Chondrocyte (in vitro differentiated cells): ENCODE measurements around the gene B4GALT5. TPM values are rescaled to one million over a fixed set of nuclear protein-coding genes. Genes with fewer than 3 reads are reported as not detected.

Experiments
- DNase-seq: peaks from one replicate; pipeline ENCODE4 v3.0.0; 2021; ENCODE audit warnings: mixed read lengths, low spot score
- H3K27ac Mint-ChIP-seq: one replicate; pipeline ENCODE4 v1.8.0; 2021; ENCODE audit warnings: mild to moderate bottlenecking, moderate library complexity, mixed read lengths; ENCODE audit not compliant: unreplicated experiment
- H3K27me3 Mint-ChIP-seq: 2 replicates; pipeline ENCODE4 v1.8.0; 2021; ENCODE audit warnings: low read depth, mixed read lengths
- H3K36me3 Mint-ChIP-seq: 2 replicates; pipeline ENCODE4 v1.8.0; 2021; ENCODE audit warnings: low read depth, mixed read lengths
- H3K4me1 Mint-ChIP-seq: 2 replicates; pipeline ENCODE4 v1.8.0; 2021; ENCODE audit warnings: low read depth, mild to moderate bottlenecking, mixed read lengths
- H3K4me3 Mint-ChIP-seq: one replicate; pipeline ENCODE4 v1.8.0; 2021; ENCODE audit warnings: mild to moderate bottlenecking, moderate library complexity, mixed read lengths; ENCODE audit not compliant: unreplicated experiment
- H3K9me3 Mint-ChIP-seq: 2 replicates; pipeline ENCODE4 v1.8.0; 2021; ENCODE audit warnings: low read depth, mixed read lengths
- total RNA-seq: library from RNA; stranded (reverse); gene quantifications from 3 replicates; pipeline ENCODE4 v1.2.1, GENCODE V29; 2021
- TF ChIP-seq, protein P1 (sequence below): fragments of 200-600 bp; sonication (generic); IDR thresholded peaks from 2 replicates; pipeline ENCODE4 v1.5.0; 2021; ENCODE audit warnings: antibody characterized with exemption, mild to moderate bottlenecking, moderate library complexity

The B4GALT5 gene
- total RNA-seq, 1 donor from 2014 or later, result 56.1 TPM

DNA sequence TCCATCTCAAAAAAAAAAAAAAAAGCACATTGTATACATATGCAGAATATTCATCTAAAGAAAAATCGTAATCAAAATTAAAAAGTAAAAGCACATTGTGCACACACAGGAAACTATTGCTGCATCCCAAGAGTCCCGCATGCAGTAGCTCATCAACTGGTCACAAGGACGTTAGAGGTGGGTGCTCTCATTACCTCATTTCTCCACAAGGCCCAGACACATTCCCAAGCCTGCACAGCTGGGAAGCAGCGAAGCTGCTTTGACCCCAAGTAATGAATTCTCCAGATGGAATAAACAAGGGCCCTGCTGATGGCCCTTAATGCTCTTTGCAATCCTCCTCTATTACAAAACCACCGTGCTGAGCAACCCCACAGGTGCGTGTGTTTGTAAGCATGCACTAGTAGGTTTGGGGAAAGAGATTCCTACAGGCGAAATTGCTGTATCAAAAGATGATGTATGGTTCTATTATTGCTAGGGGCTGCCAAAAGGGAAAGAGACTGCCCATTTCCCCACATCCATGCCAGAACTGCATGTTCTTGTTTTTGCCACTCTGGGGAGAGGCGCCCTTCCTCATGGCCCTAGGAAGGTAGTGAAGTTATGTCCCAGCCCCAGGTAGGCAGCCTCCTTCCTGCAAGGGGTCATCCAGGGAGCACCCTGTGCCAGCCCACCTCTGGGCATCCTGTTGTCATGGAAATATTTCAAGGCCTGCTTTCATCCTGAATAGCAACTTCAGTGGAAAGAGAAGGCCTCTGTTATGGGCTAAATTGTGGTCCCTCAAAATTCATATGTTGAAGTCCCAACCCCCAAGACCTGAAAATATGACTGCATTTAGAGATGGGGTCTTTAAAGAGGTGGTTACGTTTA is 111.1 kb downstream of the B4GALT5 start:
- Mint-ChIP-seq H3K4me3 (no peak overlapping the region), H3K27ac (no peak overlapping the region), H3K4me1 (peaks cover 29% of the 10 kb centered on the region), H3K27me3 (no peaks in the 10 kb centered on the region), H3K9me3 (no peaks in the 10 kb centered on the region), H3K36me3 (no peaks in the 10 kb centered on the region)
- DNase-seq, result no peak
- TF ChIP-seq, protein P1, sequence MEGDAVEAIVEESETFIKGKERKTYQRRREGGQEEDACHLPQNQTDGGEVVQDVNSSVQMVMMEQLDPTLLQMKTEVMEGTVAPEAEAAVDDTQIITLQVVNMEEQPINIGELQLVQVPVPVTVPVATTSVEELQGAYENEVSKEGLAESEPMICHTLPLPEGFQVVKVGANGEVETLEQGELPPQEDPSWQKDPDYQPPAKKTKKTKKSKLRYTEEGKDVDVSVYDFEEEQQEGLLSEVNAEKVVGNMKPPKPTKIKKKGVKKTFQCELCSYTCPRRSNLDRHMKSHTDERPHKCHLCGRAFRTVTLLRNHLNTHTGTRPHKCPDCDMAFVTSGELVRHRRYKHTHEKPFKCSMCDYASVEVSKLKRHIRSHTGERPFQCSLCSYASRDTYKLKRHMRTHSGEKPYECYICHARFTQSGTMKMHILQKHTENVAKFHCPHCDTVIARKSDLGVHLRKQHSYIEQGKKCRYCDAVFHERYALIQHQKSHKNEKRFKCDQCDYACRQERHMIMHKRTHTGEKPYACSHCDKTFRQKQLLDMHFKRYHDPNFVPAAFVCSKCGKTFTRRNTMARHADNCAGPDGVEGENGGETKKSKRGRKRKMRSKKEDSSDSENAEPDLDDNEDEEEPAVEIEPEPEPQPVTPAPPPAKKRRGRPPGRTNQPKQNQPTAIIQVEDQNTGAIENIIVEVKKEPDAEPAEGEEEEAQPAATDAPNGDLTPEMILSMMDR, result no peak

DNA sequence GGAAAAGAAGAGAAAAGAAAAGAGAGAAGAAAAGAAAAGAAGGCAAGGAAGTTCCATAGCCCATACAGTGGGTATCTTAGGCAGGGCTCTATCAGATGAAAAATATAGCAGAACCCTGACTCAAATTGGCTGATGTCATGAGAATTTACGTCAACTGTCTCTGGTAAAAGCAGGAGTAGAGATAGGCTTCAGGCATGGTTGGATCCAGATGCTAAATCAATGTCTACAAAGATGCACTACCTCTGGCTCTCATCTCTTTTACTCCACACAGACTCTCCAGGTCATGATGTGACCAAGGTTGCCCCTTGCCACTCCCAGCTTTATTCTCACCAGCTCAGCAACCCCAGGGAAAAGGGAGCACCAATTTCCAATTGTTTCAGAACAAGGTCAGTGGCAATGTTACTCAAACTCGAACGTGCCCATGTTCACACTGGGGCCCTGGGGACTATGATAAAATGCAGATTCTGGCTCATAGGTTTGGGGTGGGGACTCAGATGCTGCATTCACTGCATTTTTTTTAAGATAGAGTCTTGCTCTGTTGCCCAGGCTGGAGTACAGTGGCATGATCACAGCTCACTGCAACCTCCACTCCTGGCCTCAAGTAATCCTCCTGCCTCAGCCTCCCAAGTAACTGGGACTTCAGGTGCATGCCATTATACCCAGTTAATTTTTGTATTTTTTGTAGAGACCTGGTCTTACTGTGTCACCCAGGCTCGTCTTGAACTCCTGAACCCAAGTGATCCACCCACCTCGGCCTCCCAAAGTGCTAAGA is 112.3 kb downstream of the B4GALT5 start:
- Mint-ChIP-seq H3K4me1 (peaks cover 29% of the 10 kb centered on the region), H3K4me3 (no peak overlapping the region), H3K27me3 (no peaks in the 10 kb centered on the region), H3K27ac (no peak overlapping the region), H3K36me3 (no peaks in the 10 kb centered on the region), H3K9me3 (no peaks in the 10 kb centered on the region)
- TF ChIP-seq, protein P1, result no peak
- DNase-seq, result no peak

DNA sequence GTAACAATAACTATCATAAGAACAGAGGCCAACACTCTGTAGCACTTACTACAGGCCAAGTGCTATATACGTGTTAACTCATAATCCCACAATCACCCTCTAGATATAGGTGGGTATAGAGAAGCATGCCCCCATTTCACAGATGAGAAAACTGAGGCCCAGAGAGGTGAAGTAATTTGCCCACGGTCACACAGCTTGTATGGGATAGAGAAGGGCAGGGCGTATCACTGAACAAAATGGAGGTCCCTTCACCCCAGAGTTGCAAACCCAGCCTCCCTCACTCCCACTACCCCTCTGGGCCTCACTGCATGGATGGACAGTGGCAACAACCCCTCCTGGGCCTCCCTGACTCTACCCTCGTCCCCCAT is 113.9 kb downstream of the B4GALT5 start:
- no peak overlapping the region for H3K27ac Mint-ChIP-seq
- no peak for DNase-seq
- H3K9me3 Mint-ChIP-seq, result no peaks in the 10 kb centered on the region
- H3K4me1 Mint-ChIP-seq, result peaks cover 31% of the 10 kb centered on the region
- H3K36me3 Mint-ChIP-seq, result no peaks in the 10 kb centered on the region
- no peak overlapping the region for H3K4me3 Mint-ChIP-seq
- H3K27me3 Mint-ChIP-seq, result no peaks in the 10 kb centered on the region
- TF ChIP-seq, protein P1, result no peak

DNA sequence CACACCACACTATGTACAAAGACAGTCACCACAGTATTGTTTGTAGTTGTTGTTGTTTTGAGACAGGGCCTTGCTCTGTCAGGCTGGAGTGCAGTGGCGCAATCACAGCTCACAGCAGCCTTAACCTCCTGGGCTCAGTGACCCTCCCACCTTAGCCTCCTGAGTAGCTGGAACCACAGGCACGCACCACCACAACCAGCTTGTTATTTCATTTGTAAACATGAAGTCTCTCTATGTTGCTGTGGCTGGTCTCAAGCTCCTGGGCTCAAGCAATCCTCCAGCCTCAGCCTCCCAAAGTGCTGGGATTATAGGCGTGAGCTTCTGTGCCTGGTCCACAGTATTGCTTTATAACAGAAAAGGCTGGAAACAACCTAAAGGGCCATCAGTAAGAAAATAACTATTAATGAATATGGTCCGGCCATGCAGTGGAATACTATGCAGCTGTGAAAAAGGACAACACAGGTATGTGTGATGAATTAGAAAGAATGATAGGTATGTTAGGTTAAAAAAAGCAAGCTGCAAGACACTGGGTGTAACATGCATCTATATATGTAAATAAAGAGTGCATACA is 115.8 kb downstream of the B4GALT5 start:
- H3K9me3 Mint-ChIP-seq, result no peaks in the 10 kb centered on the region
- TF ChIP-seq, protein P1, result no peak

More for the DNA sequence above, 115.8 kb downstream of the B4GALT5 start:
- no peak for DNase-seq
- H3K27ac Mint-ChIP-seq, result no peak overlapping the region
- H3K36me3 Mint-ChIP-seq, result no peaks in the 10 kb centered on the region
- H3K4me3 Mint-ChIP-seq, result no peak overlapping the region
- no peaks in the 10 kb centered on the region for H3K27me3 Mint-ChIP-seq
- peaks cover 37% of the 10 kb centered on the region for H3K4me1 Mint-ChIP-seq
